Activated CD8-positive, alpha-beta T cell treated with anti-CD3 and anti-CD28 coated beads for 36 hours (primary cell): ENCODE measurements around the gene VAV1. TPM values are rescaled to one million over a fixed set of nuclear protein-coding genes. Genes with fewer than 3 reads are reported as not detected.

Experiments used
- ATAC-seq: fragments of 200-7000 bp; cut with Tn5 transposase; one replicate; pipeline ENCODE4 v1.10.0; 2021; ENCODE audit warnings: mild to moderate bottlenecking, moderate library complexity
- CTCF ChIA-PET: fragments of 350-600 bp; sonication (Branson Sonifier 250); formaldehyde crosslinking; loops from one replicate; lab custom pipeline; 2021; ENCODE audit warnings: antibody characterized with exemption; lab: Charles Lee
- POLR2A ChIA-PET: fragments of 350-600 bp; sonication (Branson Sonifier 250); formaldehyde crosslinking; loops from one replicate; lab custom pipeline; 2021; ENCODE audit warnings: antibody characterized with exemption; lab: Charles Lee
- DNase-seq: peaks from one replicate; pipeline ENCODE4 v3.0.0-alpha.2; 2020
- H3K27ac Mint-ChIP-seq: one replicate; pipeline ENCODE4 v1.8.0; 2021; ENCODE audit warnings: mild to moderate bottlenecking, mixed read lengths
- H3K27me3 Mint-ChIP-seq: one replicate; pipeline ENCODE4 v1.8.0; 2021; ENCODE audit warnings: mixed read lengths
- H3K36me3 Mint-ChIP-seq: one replicate; pipeline ENCODE4 v1.8.0; 2021; ENCODE audit warnings: low read depth, mixed read lengths
- H3K4me1 Mint-ChIP-seq: one replicate; pipeline ENCODE4 v1.8.0; 2021; ENCODE audit warnings: low read depth, mixed read lengths
- H3K4me3 Mint-ChIP-seq: one replicate; pipeline ENCODE4 v1.8.0; 2021; ENCODE audit warnings: mild to moderate bottlenecking, moderate library complexity, mixed read lengths
- H3K9me3 Mint-ChIP-seq: one replicate; pipeline ENCODE4 v1.8.0; 2021; ENCODE audit warnings: mixed read lengths
- intact Hi-C: fragments of 100-400 bp; cut with micrococcal nuclease; formaldehyde crosslinking; loops from one replicate; pipeline ENCODE4 v1.10.0; 2022
- total RNA-seq, 2 experiments: library from RNA; stranded (reverse); gene quantifications; one replicate each; pipeline ENCODE4 v1.2.3, GENCODE V29; 2021
- TF ChIP-seq, protein P1 (sequence below): fragments of 200-600 bp; IDR thresholded peaks from one replicate; pipeline ENCODE4 v1.8.0; 2022; ENCODE audit warnings: antibody characterized with exemption, mild to moderate bottlenecking

VAV1 gene
- total RNA-seq, 2 experiments from 2014 or later = 61.7 to 65.4 TPM

- DNase-seq (no peak), ATAC-seq (no peak)
- intact Hi-C loops = loop anchor here (10.0 kb wide), 1 partner anchor 216 kb away; no protein-coding TSS in a partner anchor
- Mint-ChIP-seq H3K4me1 (peaks cover 9% of the 10 kb centered on the region), H3K9me3 (no peaks in the 10 kb centered on the region), H3K27me3 (no peaks in the 10 kb centered on the region), H3K27ac (no peak overlapping the region), H3K4me3 (no peak overlapping the region), H3K36me3 (peaks cover 26% of the 10 kb centered on the region)
- TF ChIP-seq, protein P1, sequence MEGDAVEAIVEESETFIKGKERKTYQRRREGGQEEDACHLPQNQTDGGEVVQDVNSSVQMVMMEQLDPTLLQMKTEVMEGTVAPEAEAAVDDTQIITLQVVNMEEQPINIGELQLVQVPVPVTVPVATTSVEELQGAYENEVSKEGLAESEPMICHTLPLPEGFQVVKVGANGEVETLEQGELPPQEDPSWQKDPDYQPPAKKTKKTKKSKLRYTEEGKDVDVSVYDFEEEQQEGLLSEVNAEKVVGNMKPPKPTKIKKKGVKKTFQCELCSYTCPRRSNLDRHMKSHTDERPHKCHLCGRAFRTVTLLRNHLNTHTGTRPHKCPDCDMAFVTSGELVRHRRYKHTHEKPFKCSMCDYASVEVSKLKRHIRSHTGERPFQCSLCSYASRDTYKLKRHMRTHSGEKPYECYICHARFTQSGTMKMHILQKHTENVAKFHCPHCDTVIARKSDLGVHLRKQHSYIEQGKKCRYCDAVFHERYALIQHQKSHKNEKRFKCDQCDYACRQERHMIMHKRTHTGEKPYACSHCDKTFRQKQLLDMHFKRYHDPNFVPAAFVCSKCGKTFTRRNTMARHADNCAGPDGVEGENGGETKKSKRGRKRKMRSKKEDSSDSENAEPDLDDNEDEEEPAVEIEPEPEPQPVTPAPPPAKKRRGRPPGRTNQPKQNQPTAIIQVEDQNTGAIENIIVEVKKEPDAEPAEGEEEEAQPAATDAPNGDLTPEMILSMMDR = no peak
- CTCF ChIA-PET = no interaction called here
- POLR2A ChIA-PET = interaction anchor here (0.8 kb wide), 1 partner anchor 10 kb away, joined by 3 read pairs; the partner anchor contains the start of gene C3
Observed at GRCh38 chr19:6730941-6731670, 41.4 kb upstream of the VAV1 start.

DNA sequence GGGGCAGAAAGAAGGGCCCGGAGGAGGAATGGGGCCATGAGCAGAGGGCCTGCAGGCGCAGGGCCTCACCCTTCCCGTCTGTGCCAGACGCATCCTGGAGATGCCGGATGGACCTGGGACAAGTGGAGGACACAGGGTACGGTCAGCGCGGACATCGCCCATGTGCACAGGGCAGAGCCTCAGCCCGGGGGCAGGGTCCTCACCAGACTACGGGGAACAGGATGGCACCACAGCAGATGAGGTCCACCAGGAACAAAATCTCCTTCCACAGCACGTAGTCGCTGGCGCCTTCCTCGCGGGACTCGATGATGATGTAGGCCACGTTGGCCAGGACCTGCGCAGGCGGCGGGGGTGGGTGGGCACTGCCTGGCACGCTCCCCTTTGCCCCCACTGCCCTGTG lies 40.7 kb upstream of the VAV1 start:
- ATAC-seq (no peak), DNase-seq (no peak)
- Mint-ChIP-seq H3K27me3 (no peaks in the 10 kb centered on the region), H3K36me3 (peaks cover 29% of the 10 kb centered on the region), H3K4me1 (peaks cover 12% of the 10 kb centered on the region), H3K9me3 (no peaks in the 10 kb centered on the region), H3K27ac (no peak overlapping the region), H3K4me3 (no peak overlapping the region)
- POLR2A ChIA-PET = interaction anchor here (0.8 kb wide), 1 partner anchor 11 kb away, joined by 3 read pairs; the partner anchor contains the start of gene C3
- CTCF ChIA-PET = no interaction called here
- intact Hi-C loops = loop anchor here (10.0 kb wide), 1 partner anchor 217 kb away; no protein-coding TSS in a partner anchor
- TF ChIP-seq, protein P1 = no peak

DNA sequence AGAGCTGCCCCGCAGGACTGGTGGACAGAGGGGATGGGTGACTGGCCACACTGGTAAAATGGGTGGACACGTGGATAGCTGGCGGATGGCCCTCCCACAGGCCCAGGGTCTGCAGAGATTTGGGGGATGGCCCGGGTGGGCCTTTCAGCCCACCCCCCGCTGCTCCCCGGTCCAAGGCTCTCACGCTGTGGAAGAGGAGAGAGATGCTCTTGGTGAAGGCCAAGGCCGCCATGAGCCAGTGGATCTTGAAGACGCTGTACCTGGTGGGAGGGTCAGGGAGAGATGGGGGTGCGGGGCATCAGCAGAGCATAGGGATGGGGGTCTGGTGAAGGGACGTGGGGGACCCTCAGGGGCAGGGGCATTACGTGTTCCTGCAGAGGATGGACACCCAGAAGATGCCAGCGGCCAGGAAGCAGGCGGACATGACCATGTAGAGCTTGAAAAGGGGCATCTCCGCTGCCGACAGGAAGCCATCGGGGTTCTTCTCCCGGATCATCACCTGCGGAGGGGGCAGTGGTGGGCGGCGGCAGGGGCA lies 39.6 kb upstream of the VAV1 start:
- TF ChIP-seq, protein P1 = no peak
- peaks cover 29% of the 10 kb centered on the region for H3K36me3 Mint-ChIP-seq
- intact Hi-C loops = loop anchor here (10.0 kb wide), 1 partner anchor 218 kb away; no protein-coding TSS in a partner anchor
- no peaks in the 10 kb centered on the region for H3K9me3 Mint-ChIP-seq
- H3K4me3 Mint-ChIP-seq = no peak overlapping the region
- no peak overlapping the region for H3K27ac Mint-ChIP-seq
- ATAC-seq (no peak), DNase-seq (no peak)
- ChIA-PET POLR2A (interaction anchor here (0.7 kb wide), 1 partner anchor 612 kb away, joined by 3 read pairs; no protein-coding TSS in a partner anchor), CTCF (interaction anchor here (0.7 to 2.0 kb wide), 6 partner anchors 8 to 131 kb away, joined by 3 to 9 read pairs (median 4); partner anchors contain the start of gene TNFSF14)
- H3K4me1 Mint-ChIP-seq = peaks cover 15% of the 10 kb centered on the region
- H3K27me3 Mint-ChIP-seq = no peaks in the 10 kb centered on the region

GRCh38 chr19:6733338-6734095 lies 39.0 kb upstream of the VAV1 start:
- Mint-ChIP-seq H3K9me3 (no peaks in the 10 kb centered on the region), H3K27me3 (no peaks in the 10 kb centered on the region), H3K27ac (no peak overlapping the region), H3K4me1 (peaks cover 21% of the 10 kb centered on the region), H3K36me3 (peaks cover 29% of the 10 kb centered on the region), H3K4me3 (no peak overlapping the region)
- no peak for ATAC-seq
- intact Hi-C loops = loop anchor here (10.0 kb wide), 1 partner anchor 219 kb away; no protein-coding TSS in a partner anchor
- no peak for DNase-seq
- CTCF ChIA-PET = interaction anchor here (0.7 to 2.0 kb wide), 6 partner anchors 9 to 130 kb away, joined by 3 to 9 read pairs (median 4); partner anchors contain the start of gene TNFSF14
- POLR2A ChIA-PET = no interaction called here
- TF ChIP-seq, protein P1 = peak; percentile 45
